ENCODE results near the gene CNOT4. TPM values are rescaled to one million over a fixed set of nuclear protein-coding genes. Genes with fewer than 3 reads are reported as not detected.
A peak's percentile ranks its signal among the peaks of the same experiment; 100 is the strongest.

The CNOT4 gene
- total RNA-seq, 1 experiment from 2014 or later, result 14.6 TPM

- Mint-ChIP-seq H3K4me3 (no peak overlapping the region), H3K36me3 (no peaks in the 10 kb centered on the region), H3K9me3 (no peaks in the 10 kb centered on the region), H3K4me1 (peaks cover 3% of the 10 kb centered on the region; the same call in 1 of the 2 replicates), H3K27ac (no peak overlapping the region), H3K27me3 (ENCODE audit: low read depth) (no peaks in the 10 kb centered on the region)
- ChIA-PET POLR2A (no interaction called here), CTCF (interaction anchor here (0.6 to 1.6 kb wide), 2 partner anchors 136 to 248 kb away, joined by 4 to 5 read pairs; no protein-coding TSS in a partner anchor)
- TF ChIP-seq ZBTB43 (CRISPR knock-in tag; IDR thresholded peaks at IDR 0.05) (no peak), ZNF532 (CRISPR knock-in tag; IDR thresholded peaks at IDR 0.05; ENCODE audit: borderline replicate concordance) (no peak), HMGA2 (CRISPR knock-in tag; IDR thresholded peaks at IDR 0.05) (peak; percentile 97), FOXK1 (CRISPR knock-in tag; IDR thresholded peaks at IDR 0.05) (no peak)
- TF ChIP-seq, protein P1, sequence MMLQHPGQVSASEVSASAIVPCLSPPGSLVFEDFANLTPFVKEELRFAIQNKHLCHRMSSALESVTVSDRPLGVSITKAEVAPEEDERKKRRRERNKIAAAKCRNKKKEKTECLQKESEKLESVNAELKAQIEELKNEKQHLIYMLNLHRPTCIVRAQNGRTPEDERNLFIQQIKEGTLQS (CRISPR knock-in tag; conservative IDR thresholded peaks at IDR 0.05), result no peak
- no peak for ATAC-seq
- no peak for DNase-seq (ENCODE audit: low spot score)
Measured at GRCh38 chr7:135410543-135410942, 99.4 kb downstream of the CNOT4 start.

DNA sequence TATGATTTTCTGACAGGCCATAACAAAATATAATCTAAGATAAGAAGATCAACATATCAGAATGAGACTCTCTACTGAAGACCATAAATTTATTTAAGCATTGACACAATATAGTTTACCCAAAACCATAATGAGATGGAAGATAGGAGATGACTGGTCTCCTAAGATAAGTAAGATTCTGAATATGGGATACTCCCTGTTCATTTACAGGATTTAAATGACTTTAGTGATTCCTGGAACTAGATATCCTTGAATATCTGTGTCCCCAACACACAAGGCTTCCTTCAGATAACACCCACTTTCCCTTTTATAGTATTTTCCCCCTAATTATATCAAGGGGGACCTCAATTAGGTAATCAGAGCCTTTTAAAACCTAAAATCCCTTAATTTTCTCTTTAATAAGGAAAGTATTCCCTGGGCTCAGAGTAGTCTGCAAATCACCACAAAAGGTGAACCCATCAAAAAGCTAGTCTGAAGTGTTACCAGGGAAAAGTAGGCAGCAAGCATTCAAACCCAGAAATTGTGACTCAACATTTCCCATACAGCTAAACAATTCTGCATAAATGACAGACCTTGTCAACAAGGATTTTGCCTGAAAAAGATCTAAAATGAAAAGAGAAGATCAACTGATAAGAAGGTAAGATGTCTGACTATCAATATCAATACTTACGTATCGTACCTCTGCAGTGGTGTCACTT, 99.9 kb downstream of the CNOT4 start:
- POLR2A ChIA-PET, result no interaction called here
- no peaks in the 10 kb centered on the region for H3K27me3 Mint-ChIP-seq (ENCODE audit: low read depth)

More for the DNA sequence above, 99.9 kb downstream of the CNOT4 start:
- no peak for DNase-seq (ENCODE audit: low spot score)
- ATAC-seq, result no peak
- CTCF ChIA-PET, result interaction anchor here (0.6 kb wide), 1 partner anchor 248 kb away, joined by 4 read pairs; no protein-coding TSS in a partner anchor
- no peaks in the 10 kb centered on the region for H3K9me3 Mint-ChIP-seq
- H3K4me1 Mint-ChIP-seq, result peaks cover 3% of the 10 kb centered on the region; the same call in 1 of the 2 replicates
- H3K4me3 Mint-ChIP-seq, result no peak overlapping the region
- TF ChIP-seq, protein P2, sequence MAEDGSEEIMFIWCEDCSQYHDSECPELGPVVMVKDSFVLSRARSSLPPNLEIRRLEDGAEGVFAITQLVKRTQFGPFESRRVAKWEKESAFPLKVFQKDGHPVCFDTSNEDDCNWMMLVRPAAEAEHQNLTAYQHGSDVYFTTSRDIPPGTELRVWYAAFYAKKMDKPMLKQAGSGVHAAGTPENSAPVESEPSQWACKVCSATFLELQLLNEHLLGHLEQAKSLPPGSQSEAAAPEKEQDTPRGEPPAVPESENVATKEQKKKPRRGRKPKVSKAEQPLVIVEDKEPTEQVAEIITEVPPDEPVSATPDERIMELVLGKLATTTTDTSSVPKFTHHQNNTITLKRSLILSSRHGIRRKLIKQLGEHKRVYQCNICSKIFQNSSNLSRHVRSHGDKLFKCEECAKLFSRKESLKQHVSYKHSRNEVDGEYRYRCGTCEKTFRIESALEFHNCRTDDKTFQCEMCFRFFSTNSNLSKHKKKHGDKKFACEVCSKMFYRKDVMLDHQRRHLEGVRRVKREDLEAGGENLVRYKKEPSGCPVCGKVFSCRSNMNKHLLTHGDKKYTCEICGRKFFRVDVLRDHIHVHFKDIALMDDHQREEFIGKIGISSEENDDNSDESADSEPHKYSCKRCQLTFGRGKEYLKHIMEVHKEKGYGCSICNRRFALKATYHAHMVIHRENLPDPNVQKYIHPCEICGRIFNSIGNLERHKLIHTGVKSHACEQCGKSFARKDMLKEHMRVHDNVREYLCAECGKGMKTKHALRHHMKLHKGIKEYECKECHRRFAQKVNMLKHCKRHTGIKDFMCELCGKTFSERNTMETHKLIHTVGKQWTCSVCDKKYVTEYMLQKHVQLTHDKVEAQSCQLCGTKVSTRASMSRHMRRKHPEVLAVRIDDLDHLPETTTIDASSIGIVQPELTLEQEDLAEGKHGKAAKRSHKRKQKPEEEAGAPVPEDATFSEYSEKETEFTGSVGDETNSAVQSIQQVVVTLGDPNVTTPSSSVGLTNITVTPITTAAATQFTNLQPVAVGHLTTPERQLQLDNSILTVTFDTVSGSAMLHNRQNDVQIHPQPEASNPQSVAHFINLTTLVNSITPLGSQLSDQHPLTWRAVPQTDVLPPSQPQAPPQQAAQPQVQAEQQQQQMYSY (CRISPR knock-in tag; IDR thresholded peaks at IDR 0.05), result no peak
- TF ChIP-seq, protein P3, sequence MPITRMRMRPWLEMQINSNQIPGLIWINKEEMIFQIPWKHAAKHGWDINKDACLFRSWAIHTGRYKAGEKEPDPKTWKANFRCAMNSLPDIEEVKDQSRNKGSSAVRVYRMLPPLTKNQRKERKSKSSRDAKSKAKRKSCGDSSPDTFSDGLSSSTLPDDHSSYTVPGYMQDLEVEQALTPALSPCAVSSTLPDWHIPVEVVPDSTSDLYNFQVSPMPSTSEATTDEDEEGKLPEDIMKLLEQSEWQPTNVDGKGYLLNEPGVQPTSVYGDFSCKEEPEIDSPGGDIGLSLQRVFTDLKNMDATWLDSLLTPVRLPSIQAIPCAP (CRISPR knock-in tag; IDR thresholded peaks at IDR 0.05), result no peak
- TF ChIP-seq AR (CRISPR knock-in tag; IDR thresholded peaks at IDR 0.05) (no peak), IRF2 (CRISPR knock-in tag; IDR thresholded peaks at IDR 0.05; ENCODE audit: borderline replicate concordance, low read depth) (no peak), CREM (CRISPR knock-in tag; IDR thresholded peaks at IDR 0.05) (no peak), NR1H2 (CRISPR knock-in tag; IDR thresholded peaks at IDR 0.05) (no peak), HMGXB4 (CRISPR knock-in tag; IDR thresholded peaks at IDR 0.05) (no peak), ZBTB43 (CRISPR knock-in tag; IDR thresholded peaks at IDR 0.05) (no peak), FOXK1 (CRISPR knock-in tag; IDR thresholded peaks at IDR 0.05) (no peak)
- no peaks in the 10 kb centered on the region for H3K36me3 Mint-ChIP-seq
- H3K27ac Mint-ChIP-seq, result no peak overlapping the region

All from WTC11 (cell line).